Measurements from ENCODE around the gene FAM200A.

The FAM200A gene

DNA sequence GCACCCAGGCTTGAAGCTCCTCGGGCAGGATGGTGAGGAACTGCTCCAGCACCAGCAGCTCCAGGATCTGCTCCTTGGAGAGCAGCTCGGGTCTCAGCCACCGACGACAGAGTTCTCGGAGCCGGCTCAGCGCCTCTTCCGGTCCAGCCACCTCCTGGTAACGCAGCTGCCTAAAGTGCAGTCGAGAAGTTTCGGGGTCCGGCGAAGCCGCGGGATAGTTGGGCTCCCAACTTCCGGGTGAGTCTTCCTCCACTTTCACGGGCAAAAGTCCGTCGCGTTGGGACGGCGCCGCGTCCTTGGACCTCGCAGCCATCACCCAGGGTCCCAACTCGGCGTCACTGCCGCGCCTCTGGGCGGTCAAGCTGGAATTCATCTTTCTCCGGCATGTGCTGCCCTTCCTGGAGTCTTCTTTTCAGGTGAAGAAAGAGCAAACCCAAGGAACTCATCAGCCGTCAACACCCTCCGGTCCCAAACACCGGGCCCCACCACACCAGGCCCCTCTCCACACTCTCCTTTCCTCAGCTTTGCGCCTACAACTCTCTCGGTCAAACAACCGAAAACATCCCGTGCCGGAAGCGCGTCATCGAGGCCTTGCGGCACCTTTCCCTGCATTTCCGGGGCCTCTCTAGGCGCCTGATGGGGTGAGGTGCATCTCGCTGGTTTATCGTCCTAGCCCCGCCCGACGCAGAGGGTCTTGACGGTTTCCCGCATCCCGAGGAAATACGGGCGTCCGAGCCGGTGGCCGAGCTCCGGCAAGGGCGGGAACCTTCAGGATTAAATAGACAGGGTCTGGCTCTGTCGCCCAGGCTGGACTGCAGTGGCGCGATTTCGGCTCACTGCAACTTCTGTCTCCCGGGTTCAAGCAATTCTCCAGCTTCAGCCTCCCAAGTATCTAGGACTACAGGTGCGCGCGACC, 51.9 kb downstream of the FAM200A start, which contains the start of gene ZNF394:
TSS of gene ZNF394 (minus strand) at position 561 of the 916 bp plus-strand sequence. CDS start at position 373, 188 bp downstream.
- peak; percentile 91 for DNase-seq

DNA sequence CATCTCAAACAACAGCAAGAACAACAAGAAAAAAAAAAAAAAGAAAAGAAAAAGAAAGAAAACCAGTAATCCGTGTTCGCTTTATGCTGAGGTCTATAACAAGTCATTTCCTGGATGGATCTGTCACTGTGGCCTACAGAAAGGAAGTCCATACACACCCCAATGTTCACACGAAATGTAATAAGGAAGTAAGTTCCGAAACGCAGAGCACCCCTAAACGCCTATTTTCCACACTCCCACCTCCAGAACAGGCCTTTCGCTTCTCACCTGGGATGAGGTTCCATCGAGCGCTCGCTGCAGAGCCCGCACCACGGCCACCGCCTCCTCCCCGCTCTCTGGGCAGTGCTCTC, 52.6 kb downstream of the FAM200A start:
- no peak for DNase-seq

DNA sequence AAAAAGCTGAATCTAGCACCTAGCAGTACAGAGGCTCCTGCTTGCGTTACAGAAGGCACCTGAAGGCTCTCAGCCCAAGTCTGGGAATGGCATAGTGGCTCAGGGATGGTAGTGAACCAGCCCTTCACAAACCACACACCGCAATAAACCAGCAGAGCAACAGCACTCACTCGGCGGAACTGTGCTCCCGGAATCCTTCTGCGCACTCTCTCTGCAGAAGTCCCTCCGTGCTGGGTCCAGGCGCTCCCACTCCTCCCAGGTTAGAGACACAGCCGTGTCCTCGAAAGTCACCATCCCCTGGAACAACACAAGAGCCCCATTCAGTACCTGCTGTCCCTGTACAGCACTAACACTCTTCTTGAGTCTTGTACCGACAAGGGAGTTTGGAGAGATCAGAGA, 53.4 kb downstream of the FAM200A start:
- DNase-seq, result no peak

DNA sequence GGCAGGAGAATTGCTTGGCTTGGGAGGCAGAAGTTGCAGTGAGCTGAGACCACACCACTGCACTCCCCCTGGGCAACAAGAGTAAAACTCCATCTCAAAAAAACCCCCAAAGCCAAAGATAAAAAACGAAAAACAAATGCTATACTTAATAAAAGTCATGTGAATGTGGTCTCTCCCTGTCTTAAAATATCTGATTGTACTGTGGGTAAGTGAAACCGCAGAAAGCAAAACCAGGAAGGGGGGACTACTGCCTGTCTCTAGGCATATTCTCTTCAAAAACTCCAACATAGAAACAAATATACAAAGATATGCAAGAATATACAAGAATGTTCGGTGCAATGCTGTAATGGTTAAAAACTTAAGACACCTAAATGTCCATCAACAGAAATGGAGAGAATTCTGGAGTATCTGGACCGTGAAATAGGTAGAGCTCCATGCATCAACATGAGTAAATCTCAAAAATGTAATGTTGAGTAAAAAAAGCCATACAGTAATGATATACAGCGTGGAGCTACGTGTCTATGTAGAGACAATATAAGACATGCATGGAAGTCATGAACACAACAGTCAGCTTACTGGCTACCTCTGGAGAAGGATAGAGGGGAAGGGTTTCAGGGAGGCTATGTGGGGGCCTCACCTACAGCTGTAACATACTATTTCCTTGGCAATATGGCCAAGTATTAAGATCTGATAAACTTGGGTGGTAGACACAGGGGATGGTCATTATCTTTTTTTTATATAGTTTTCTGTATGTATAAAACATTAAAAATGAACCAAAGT, 54.0 kb downstream of the FAM200A start:
- DNase-seq, result no peak
